ENCODE measurements around the gene SLX4.

The SLX4 gene

GRCh38 chr16:3578610-3579551 is 32.5 kb downstream of the SLX4 start:
- DNase-seq: no peak

- no peak for DNase-seq
Observed at GRCh38 chr16:3578121-3578520, 33.3 kb downstream of the SLX4 start.

- DNase-seq: no peak
Observed at GRCh38 chr16:3577302-3577752, 34.1 kb downstream of the SLX4 start, which contains the start of gene NLRC3. NLRC3 (minus strand) TSS chr16:3577403; CDS start chr16:3565036, 12,367 bp downstream.

GRCh38 chr16:3576211-3576610 is 35.2 kb downstream of the SLX4 start:
- no peak for DNase-seq

GRCh38 chr16:3575491-3575890 is 35.9 kb downstream of the SLX4 start:
- no peak for DNase-seq

GRCh38 chr16:3574195-3574594 is 37.2 kb downstream of the SLX4 start:
- DNase-seq: no peak

- DNase-seq: no peak
Observed at GRCh38 chr16:3573146-3573815, 38.1 kb downstream of the SLX4 start.

GRCh38 chr16:3570420-3571062 is 40.9 kb downstream of the SLX4 start:
- no peak for DNase-seq

GRCh38 chr16:3569851-3570250 is 41.6 kb downstream of the SLX4 start:
- no peak for DNase-seq

GRCh38 chr16:3566990-3567389 is 44.4 kb downstream of the SLX4 start:
- DNase-seq: no peak

- no peak for DNase-seq
Observed at GRCh38 chr16:3564889-3565141, 46.6 kb downstream of the SLX4 start.

GRCh38 chr16:3564130-3564888 is 47.1 kb downstream of the SLX4 start:
- no peak for DNase-seq

GRCh38 chr16:3562914-3563480 is 48.4 kb downstream of the SLX4 start:
- DNase-seq: no peak

- DNase-seq: no peak
Observed at GRCh38 chr16:3561626-3562025, 49.8 kb downstream of the SLX4 start.

- no peak for DNase-seq
Observed at GRCh38 chr16:3554351-3554928, 57.0 kb downstream of the SLX4 start.

GRCh38 chr16:3553138-3553923 is 58.1 kb downstream of the SLX4 start:
- DNase-seq: no peak

- no peak for DNase-seq
Observed at GRCh38 chr16:3550851-3551847, 60.3 kb downstream of the SLX4 start.

- DNase-seq: no peak
Observed at GRCh38 chr16:3549906-3550305, 61.5 kb downstream of the SLX4 start.

GRCh38 chr16:3548859-3549258 is 62.5 kb downstream of the SLX4 start:
- DNase-seq: no peak

- DNase-seq: no peak
Observed at GRCh38 chr16:3548445-3548844, 63.0 kb downstream of the SLX4 start.

Data from SHP77 treated with DMSO at 0.1 percent for 48 hours (cell line).